Ureter (tissue), 1 donor: ENCODE measurements around the gene ATG13. TPM values are rescaled to one million over a fixed set of nuclear protein-coding genes. Genes with fewer than 3 reads are reported as not detected.
"Not testable (repeated sequence)": the region's sequence is repeated elsewhere in the genome, so short reads cannot be mapped to it uniquely, and the experiment has no call there.

Experiments
- DNase-seq: peaks from one replicate; pipeline ENCODE4 v3.0.0-alpha.2; 2020; ENCODE audit warnings: low spot score
- total RNA-seq: library from RNA; stranded (reverse); gene quantifications from one replicate; pipeline ENCODE4 v1.2.4, GENCODE V29; 2023
- donor health status: DM: yes; HTN: yes; CAD: no.

Gene ATG13
- total RNA-seq, 1 donor from 2014 or later, result 80.7 TPM

DNA sequence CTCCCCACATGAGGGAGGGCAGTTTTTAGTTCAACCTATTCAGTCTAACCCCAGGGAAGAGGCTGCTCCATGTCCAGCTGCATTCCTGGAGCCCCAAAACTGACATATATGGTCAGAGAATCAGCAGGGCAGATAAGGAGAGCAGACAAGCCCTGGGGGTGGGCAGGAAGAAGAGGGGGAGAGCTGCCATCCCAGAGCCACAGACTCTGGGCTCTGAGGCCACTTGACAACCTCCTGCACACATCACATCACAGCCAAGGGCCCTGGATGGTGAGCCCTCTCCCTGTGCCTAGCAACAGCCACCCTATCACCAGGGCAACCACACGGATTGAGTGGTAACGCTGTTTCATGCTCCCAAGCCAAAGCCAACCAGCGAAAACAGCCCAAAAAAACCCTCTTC, 80.0 kb downstream of the ATG13 start:
- DNase-seq, result no peak

DNA sequence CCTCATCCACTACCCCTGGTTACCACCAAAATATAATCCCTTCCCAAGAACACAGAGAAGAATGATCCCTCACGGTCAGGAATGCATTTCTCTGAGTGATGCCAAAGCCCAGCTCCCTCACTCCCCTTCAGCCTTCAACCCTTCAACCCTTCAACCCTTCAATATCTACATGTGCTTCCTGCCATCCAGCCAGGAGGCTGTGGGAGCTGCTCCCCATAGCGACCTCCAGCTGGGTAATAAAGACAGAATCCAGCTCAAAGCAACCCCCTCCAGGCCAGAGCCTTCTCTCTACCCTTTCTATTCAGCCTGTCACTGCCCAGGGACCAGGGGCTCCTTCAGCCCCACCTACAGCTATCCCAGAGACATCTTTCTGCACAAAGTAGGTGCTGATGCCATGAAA, 80.4 kb downstream of the ATG13 start:
- no peak for DNase-seq

GRCh38 chr11:46698597-46698996, 81.2 kb downstream of the ATG13 start:
- no peak for DNase-seq

- DNase-seq, result peak; percentile 100
These were observed 83.1 kb downstream of the ATG13 start, which contains the start of the genes ARHGAP1 and ZNF408 for GRCh38 chr11:46700241-46701077. Gene ARHGAP1 (minus strand): TSS chr11:46700619. CDS start chr11:46696107, 4,512 bp downstream. Gene ZNF408 (plus strand): TSS chr11:46701031. CDS start chr11:46701048, 17 bp downstream.

- no peak for DNase-seq
These were observed 83.8 kb downstream of the ATG13 start for GRCh38 chr11:46701078-46701654.

DNA sequence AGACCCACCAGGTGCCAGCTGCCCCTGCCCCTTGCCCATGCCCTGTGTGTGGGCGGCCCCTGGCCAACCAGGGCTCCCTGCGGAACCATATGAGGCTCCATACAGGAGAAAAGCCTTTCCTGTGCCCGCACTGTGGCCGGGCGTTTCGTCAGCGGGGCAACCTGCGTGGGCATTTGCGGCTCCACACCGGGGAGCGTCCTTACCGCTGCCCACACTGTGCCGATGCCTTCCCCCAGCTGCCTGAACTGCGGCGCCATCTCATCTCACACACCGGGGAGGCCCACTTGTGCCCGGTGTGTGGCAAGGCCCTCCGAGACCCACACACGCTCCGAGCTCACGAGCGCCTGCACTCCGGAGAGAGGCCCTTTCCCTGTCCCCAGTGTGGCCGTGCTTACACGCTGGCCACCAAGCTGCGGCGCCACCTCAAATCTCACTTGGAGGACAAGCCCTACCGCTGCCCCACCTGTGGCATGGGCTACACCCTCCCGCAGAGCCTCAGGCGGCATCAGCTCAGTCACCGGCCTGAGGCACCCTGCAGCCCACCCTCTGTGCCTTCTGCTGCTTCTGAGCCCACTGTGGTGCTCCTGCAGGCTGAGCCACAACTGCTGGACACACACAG, 87.8 kb downstream of the ATG13 start:
- DNase-seq, result no peak

DNA sequence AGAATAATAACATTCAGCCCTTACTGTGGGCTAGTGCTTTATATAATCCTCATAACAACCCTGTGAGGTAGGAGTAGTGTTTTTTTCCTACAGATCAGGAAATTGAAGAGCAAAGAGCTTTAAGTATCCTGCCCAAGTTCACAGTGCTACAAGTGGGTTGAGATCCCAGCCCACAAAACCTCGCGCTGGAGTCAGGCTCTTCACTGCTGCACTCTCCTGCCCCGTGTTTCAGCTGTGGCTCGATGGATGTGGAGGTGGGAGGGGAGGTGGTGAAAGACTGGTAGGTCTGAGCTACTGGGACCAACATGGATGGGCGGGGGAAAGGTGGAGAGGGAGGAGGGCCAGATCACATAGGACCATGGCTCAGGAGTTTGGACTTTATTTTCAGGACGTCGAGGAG, 89.5 kb downstream of the ATG13 start:
- DNase-seq, result no peak

- DNase-seq, result not testable (repeated sequence)
These were observed 92.0 kb downstream of the ATG13 start for GRCh38 chr11:46709351-46709750.

- DNase-seq, result no peak
These were observed 93.5 kb downstream of the ATG13 start for GRCh38 chr11:46710821-46711269.

DNA sequence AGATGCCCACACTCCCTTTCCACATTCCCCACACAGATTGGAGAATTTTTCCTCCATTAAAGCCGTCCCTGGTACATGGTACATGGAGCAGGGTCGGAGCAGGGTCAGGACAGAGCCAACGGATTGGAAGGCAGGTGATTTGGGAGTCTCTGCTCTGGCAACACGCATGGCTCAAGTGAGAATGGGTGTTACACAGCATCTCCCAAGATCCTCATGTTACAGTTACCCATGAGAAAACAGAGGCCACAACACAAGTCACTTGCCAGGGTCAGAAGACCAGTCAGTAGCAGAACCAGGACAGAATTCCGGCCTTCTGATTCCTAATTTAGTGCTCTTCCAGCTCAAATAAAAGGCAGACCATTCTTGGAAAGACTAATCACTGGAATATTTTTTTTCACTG, 94.0 kb downstream of the ATG13 start:
- DNase-seq, result no peak

DNA sequence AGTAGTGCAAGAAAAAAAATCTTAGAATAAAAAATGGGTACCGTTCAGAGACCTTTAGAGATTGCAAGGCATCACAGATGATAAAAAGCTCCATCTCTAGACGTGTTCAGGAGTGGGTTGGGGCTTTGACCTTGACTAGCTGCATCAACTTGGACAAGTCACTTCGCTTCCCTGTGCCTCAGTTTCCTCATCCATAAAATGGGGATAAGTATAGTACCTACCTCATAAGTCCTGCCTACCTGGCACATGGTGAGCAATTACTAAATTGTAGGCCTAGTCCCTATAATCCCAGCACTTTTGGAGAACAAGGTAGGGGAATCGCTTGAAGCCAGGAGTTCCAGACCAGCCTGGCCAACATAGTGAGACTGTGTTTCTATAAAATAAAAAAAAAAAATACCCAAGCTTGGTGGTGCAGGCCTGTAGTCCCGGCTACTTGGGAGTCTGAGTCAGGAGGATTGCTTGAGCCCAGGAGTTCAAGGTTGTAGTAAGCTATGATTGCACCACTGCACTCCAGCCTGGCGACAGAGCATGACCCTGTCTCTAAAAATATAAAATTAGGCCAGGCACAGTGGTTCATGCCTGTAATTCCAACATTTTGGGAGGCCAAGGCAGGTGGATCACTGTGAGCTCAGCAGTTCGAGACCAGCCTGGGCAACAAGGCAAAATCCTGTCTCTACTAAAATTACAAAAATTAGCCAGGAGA, 95.7 kb downstream of the ATG13 start:
- no peak for DNase-seq

- DNase-seq, result not testable (repeated sequence)
These were observed 100.4 kb downstream of the ATG13 start for GRCh38 chr11:46717825-46718154.

DNA sequence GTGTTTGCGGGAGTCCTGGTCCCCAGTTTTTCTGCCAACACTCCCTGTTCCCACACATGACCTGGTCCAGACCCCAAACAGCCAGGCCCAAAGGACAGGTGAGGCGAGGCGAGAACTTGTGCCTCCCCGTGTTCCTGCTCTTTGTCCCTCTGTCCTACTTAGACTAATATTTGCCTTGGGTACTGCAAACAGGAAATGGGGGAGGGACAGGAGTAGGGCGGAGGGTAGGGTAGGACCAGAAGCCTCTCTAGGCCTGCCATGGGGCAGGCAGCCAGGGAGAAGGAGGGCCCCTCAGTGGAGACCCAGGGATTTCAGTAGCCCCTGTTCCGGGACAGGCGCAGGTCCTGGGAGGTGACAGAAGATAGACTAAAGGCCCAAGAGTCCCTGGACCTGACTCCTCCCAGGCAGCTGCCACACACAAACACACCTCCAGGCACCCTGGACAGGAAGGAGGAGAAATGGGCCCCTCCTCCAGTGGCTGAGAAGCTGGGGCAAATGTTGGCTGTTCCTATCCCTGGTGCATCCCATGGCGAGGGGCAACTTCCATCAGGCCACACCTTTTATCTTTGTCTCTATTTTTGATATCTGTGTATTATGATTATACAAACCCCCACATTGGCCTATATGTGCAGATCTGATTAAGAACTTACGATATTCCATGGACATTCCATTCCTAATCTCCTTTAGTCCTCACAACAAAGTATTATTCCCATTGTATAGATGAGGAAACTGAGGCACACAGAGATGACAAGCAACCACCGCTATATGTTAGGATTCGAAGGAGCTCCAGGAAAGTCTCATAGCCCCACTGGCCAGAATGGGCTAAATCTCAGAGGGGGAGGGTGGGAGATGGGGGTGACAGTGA, 101.0 kb downstream of the ATG13 start:
- DNase-seq, result peak; percentile 68

DNA sequence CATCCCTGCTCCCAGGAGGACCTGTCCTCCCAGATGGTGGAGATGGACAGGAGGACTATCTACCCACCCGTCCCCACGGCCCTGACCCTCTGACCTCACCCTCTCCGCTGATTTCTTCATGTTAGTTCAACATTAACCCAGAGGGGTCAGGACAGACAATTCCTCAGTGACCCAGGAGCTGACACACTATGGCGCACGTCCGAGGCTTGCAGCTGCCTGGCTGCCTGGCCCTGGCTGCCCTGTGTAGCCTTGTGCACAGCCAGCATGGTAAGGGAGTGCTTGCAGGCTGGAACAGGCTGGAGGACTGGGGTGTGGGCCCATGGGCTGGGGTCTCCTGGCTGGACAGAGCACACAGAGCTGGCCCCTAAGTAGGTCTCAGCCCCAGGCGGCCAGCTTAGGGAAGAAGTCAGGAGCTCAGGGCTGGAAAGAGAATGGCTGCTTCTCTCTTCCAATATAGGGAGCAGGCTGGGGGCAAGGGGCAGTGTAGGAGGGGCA, 101.7 kb downstream of the ATG13 start, which contains the start of gene F2:
TSS of gene F2 (plus strand) at position 166 of the 495 bp plus-strand sequence. CDS start at position 189, 23 bp downstream.
- DNase-seq, result no peak

- no peak for DNase-seq
These were observed 102.3 kb downstream of the ATG13 start for GRCh38 chr11:46719543-46720218.

GRCh38 chr11:46721286-46721685, 103.9 kb downstream of the ATG13 start:
- DNase-seq, result no peak

- no peak for DNase-seq
These were observed 105.4 kb downstream of the ATG13 start for GRCh38 chr11:46722566-46723358.

DNA sequence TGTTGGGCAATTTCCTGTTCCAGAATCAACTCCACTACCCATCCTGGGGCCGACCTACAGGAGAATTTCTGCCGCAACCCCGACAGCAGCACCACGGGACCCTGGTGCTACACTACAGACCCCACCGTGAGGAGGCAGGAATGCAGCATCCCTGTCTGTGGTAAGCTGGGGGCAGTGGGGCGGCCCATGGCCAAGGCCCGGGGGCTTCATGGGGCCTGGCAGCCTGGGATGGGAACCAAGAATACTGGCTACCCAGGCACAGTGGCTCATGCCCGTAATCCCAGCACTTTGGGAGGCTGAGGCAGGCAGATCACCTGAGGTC, 106.0 kb downstream of the ATG13 start:
- no peak for DNase-seq

DNA sequence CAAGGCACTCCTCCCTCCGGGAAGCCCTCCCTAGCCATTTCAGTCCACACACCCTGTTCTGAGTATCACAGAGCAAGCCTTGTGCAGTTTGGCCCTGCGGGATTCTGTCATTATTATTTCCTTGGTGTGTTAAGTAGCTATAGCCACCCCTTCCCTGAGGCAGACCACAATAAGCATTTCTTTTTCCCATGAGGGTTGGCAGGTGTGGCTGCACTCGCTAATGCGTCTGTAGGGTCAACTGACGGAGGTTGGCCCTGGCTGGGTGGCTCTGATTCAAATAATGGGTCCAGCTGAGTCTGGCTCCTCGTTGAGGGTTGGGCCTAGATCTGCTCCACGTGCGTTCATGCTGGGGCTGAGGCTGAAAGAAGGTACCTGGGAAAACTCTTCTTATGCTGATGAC, 106.7 kb downstream of the ATG13 start:
- DNase-seq, result no peak
